Measurements from ENCODE around the gene CRAMP1. TPM values are rescaled to one million over a fixed set of nuclear protein-coding genes. Genes with fewer than 3 reads are reported as not detected.
"Not testable (repeated sequence)": the region's sequence is repeated elsewhere in the genome, so short reads cannot be mapped to it uniquely, and the experiment has no call there.

CRAMP1 gene
- total RNA-seq, 1 donor from 2014 or later = 8.0 TPM

GRCh38 chr16:1681032-1681431 lies 68.9 kb downstream of the CRAMP1 start:
- no peak for DNase-seq

DNA sequence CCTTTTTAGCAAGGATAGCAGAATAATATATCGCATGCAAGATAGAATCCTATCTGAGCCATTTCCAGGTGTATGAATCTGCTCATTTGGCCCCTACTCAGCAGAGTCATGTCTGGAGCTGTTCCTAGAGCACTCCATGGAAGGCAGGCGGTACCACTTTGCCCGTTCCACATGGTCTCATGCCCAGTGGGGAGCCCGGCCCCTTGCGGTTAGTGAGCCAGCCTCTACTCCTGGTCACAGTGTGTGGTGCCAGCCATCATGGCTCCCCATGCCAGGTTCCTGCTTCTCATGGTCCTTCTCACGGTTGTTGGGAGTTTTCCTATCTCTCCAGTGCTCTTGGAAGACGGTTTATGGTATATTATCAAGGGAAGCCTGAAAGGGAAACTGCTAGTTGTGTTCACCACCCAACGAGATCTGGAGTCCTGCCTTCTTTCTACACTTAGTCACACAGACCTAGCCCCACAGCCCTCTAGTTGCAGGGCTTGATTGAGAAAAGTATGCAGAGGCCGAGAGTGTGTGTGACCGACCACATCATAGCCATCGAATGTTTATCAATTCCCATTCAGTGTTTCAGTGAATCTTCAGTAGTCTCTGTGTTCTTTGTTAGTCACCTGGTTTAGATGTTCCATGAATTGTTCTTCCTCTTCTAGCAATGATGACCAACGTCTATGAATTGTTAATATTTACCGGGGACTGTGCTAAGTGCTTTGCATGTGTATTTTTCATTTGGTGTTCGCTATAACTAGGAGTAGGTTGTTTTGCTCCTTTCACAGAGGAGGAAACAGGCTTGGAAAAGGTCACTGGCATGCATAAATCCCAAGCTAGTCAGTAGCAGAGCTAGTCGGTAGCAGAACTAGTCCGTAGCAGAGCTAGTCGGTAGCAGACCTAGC lies 75.5 kb downstream of the CRAMP1 start:
- no peak for DNase-seq

DNA sequence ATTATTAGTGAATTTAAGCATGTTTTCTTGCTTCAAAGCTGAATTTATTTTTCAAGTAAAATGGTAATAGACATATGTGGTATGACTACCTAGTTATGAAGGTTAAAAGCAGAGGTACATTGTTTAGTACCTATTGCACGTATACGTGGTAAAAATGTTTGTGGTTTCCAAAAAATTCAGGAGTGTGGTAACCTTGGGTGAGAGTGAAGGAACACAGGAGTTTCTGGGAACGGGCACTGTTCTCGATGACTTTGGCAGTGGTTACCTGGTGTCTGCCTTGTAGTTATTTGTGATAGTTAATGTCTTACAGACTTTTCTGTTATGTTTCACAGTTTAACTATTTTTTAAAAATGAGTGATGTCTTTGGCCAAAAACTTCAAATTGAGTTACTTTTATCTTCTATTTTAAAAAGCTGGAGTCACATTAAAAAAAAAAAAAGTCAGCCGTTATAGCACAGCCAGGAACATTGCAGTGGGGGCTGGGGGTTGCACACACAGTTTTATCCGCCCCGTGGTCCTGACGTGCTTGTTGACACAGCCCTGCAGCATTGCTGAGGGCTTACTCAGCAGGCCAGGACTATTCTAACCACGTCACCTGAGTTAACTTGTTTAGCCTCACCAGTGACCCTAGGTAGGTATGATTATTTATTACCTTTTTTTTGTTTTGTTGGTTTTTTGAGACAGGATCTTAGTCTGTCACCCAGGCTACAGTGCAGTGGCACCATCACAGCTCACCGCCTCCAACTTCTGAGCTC lies 76.8 kb downstream of the CRAMP1 start:
- DNase-seq = no peak

DNA sequence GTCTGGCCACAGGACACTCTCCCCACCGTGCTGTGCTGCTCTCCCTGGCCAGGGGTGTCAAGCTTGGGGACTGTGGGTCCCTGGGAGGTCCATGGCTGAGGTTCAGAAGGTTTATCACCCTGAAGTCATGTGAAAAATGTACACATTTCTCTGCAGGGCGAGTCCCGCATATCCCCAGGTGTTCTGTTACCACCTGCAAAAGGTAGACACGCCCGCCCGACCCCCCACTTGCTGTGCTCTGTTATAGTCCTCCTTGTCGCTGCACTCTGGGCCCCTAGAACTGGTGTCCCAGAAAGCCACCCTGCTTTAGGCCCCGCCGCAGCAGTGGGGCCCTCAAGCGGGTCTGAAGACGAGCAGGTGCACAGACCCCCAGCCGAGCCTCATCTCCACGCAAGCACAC lies 77.7 kb downstream of the CRAMP1 start:
- DNase-seq = no peak

DNA sequence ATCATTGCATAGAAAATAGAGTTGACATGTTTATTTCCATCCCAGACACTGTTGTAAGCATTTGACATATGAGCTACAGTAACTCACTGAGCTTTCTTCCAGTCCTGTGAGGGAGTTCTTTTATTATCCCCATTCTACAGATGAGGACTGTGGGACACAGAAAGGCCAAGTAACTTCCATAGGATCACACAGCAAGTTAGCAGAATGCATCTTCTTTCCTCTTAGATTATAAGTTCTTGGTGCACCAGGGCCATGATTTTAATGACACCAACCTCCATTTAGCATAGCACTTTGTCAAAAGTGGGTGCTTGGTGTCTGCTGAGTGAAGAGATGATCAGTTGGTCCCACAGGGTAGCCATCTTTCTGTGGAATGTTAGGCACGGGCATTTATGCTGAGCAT lies 78.7 kb downstream of the CRAMP1 start:
- DNase-seq = no peak

GRCh38 chr16:1691276-1691675 lies 79.1 kb downstream of the CRAMP1 start:
- DNase-seq = no peak

- DNase-seq = peak; percentile 39
These were observed 79.8 kb downstream of the CRAMP1 start for GRCh38 chr16:1691956-1692355.

GRCh38 chr16:1696863-1697262 lies 84.7 kb downstream of the CRAMP1 start:
- no peak for DNase-seq

DNA sequence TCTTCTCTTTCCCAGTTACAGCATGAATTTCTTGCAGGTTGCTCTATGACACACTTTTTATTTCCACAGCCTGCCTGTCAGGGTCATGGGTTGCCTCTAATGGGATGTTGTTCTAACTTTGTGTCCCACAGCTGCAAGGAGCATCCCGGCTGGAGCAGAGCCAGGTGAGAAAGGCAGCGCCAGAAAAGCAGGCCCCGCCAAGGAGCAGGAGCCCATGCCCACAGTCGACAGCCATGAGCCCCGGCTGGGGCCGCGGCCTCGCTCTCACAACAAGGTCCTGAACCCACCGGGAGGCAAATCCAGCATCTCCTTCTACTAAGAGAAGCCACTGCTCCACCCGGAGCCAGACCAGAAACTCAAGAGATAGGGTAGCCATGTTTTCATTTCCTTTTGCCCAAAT lies 86.5 kb downstream of the CRAMP1 start:
- DNase-seq = no peak

- no peak for DNase-seq
These were observed 88.1 kb downstream of the CRAMP1 start for GRCh38 chr16:1700246-1700645.

GRCh38 chr16:1701216-1701878 lies 89.2 kb downstream of the CRAMP1 start:
- DNase-seq = no peak

DNA sequence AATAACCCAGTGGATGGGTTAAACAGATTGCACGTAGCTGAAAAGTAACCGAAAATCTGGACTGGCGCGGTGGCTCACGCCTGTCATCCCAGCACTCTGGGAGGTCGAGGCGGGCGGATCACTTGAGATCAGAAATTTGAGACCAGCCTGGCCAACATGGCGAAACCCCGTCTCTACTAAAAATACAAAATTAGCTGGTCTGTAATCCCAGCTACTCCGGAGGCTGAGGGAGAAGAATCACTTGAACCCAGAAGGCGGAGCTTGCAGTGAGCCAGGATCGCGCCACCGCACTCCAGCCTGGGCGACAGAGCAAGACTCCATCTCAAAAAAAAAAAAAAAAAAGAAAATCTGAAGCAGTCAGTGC lies 93.1 kb downstream of the CRAMP1 start:
- not testable (repeated sequence) for DNase-seq

DNA sequence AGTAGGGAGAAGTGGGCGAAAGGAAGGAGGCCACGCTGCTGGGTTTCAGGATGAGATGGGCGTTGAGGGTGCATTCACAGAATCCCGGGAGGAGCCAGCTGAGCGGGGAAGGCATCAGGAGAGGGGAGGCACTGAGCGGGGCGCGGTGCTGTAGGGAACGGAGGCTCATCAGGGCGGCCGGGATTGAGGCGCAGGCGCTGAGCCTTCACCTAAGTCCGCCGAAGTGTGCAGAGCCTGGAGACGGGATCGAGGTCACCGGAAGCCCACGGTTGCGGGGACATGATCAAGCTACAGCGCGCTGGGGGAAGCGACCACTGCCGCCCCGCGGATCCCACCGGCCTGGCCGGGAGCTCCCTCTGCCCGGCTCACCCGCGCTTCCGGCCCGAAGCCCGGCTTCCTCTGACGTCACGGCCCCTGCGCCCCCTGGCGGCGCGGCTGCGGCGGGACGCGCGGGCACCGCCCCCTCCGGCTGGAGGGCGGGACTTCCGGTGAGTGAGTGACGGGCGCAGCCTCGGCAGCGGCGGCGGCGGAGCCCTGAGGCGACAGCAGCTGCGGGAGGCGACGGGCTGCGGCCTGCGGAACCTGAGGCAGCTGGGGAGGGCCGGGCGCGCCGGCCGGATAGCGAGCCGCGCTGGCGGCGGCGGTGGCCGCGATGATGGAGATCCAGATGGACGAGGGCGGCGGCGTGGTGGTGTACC lies 93.7 kb downstream of the CRAMP1 start, which contains the start of gene MAPK8IP3:
TSS of gene MAPK8IP3 (plus strand) at position 508 of the 698 bp plus-strand sequence. CDS start at position 653, 145 bp downstream.
- peak; percentile 88 for DNase-seq

GRCh38 chr16:1706386-1707192 lies 94.4 kb downstream of the CRAMP1 start:
- DNase-seq = no peak

DNA sequence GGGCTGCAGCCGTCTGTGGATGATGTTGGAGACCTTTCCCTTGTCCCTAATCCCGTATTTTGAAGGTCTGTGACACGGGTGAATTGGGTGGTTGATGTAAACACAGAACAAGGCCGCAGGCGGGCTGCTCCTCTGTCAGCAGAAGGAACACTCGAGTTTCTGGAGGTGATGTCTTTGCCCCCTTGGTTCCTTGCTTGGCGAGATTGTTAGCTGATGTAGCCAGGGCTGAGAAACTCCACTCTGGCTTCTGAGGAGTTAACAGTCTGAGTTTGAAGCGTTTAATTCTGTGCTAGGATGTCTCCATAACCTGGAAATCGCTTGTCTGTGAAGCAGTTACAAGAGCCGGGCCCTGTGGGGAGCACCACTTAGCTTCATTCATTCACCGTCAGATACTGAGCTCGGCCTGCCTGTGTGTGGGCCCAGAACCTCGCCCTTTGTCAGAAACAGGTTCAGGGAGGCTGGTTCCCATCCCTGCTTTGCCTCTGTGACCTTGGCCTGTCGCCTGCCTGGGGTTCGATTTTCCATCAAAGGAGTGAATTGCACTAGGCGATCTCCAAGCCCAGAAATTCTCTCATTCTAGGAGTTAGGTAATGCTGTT lies 95.1 kb downstream of the CRAMP1 start:
- peak; percentile 58 for DNase-seq

- DNase-seq = no peak
These were observed 96.1 kb downstream of the CRAMP1 start for GRCh38 chr16:1708083-1708767.

- DNase-seq = peak; percentile 44
These were observed 96.6 kb downstream of the CRAMP1 start for GRCh38 chr16:1708768-1709180.

DNA sequence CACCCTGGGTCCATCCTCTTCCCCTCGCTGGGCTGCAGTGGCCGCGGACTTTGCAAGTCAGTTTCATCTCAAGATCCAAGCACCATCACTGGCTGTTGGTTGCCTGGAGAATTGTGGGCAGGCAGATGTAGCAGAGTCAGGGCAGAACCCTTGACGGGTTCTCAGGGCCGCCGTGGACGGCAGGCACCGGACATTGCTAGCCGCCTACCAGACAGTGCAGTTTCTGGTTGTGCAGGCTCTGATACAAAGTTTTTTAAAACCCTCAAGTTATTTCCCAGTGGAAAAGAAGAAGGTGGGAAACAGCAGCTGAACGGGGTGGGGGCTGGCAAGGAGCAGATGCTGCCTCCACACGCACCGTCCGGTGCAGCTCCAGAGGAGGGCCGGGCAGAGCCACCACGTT lies 97.2 kb downstream of the CRAMP1 start:
- DNase-seq = no peak

DNA sequence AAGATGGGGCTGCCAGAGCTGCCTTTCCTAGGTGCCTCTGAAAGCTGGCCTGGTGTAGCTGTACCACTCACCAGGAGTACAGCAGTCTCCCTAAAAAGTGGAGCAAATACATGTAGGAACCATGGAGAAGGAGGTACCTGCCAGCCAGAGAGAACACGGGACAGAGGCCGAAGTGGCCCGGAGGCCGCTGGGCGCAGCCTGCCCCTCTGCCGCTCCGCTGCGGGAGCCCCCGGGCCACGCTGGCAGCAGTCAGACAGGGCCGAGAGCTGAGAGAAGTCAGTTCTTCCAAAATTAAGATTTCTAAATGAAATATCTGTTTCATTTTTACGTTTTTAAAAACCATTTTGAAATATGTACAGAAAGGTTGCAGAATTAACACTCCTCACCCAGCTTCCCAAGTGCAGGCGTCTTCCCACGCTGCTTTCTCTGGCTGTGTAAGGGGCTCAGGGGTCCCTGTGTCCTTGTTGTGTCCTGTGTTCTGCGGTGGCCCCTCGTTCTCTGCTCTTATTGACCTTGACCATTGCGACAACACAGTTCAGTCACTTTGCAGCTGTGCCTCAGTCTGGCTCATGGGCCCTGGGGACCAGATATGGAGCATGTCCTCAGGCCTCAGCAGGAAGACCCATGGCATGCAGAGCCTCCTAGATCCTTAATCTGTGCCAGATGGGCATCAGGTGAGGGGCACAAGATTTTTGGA lies 98.8 kb downstream of the CRAMP1 start:
- no peak for DNase-seq

- no peak for DNase-seq
These were observed 100.7 kb downstream of the CRAMP1 start for GRCh38 chr16:1712791-1713261.
